8988T (cell line): ENCODE results near the gene F2RL3.
"Not testable (repeated sequence)": the region's sequence is repeated elsewhere in the genome, so short reads cannot be mapped to it uniquely, and the experiment has no call there.

Experiments used
- DNase-seq: peaks from one replicate; pipeline ENCODE4 v3.0.0; 2011

F2RL3 gene

DNA sequence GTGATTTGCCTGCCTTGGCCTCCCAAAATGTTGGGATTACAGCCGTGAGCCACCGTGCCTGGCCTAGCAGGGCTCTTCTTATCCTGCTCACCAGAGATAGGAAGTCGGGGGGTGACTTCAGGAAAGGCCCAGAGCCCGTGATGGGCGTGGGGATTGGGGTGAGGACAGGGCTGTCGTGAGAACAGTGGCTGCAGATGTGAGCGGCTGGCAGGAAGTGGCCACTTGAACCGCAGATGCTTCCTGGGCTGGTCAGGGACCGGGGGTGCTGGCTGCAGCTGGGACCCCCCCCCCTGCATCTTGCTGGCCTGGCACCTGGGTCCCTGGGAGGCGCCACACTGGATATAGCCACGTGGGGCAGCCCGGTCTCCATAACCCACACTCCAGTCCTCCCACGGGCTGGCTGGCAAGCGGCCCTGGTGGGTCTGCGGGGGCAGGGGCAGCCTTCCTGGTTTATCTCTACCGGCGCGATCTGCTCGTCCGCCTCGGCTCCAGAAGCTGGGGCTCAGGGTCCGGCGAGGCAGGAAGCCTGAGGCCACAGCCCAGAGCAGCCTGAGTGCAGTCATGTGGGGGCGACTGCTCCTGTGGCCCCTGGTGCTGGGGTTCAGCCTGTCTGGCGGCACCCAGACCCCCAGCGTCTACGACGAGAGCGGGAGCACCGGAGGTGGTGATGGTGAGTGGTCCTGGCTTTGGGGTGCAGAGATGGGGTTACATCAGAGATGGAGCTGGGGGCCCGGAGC lies at the start of gene F2RL3:
F2RL3 (plus strand) TSS at position 371 of the 737 bp plus-strand sequence; CDS start at position 562, 191 bp downstream.
- no peak for DNase-seq

DNA sequence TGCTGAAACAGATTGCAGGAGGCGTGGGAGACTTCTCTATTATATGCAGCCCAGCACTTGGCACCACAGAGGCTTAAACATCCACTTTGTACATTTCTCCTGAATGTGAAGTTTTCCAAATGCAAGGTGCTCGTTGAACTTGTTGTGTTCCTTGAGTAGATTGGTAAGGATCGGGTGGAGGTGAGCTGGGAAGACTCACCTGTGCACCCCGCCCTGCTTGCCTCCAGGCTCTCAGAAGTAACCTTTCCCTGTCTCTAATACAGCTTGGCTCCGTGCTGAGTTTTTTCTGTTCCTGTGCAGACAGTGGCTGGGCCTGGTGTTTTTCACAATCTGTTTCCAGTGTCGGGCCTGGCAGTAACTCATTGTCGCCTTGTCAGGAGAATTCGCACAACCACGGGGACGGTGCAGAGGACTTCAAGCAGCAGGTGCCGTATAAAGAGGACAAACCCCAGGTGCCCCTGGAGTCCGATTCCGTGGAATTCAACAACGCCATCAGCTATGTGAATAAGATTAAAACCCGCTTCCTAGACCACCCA lies 47.3 kb upstream of the F2RL3 start:
- DNase-seq: no peak

DNA sequence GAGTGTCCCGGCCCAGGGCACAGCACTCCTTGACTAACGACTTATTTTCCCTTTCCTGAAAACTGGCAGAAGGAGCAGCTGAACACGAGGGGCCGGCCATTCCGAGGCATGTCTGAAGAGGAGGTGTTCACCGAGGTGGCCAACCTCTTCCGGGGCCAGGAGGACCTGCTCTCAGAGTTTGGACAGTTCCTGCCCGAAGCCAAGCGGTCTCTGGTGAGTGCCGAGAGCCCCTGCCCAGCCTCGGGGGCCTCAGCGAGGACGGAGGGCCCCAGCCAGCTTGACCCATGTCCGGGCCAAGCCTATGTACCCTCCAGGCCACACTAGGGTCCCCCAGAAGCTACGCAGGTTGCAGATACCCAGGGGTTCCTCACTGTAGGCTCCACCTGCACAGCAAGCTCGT lies 41.9 kb upstream of the F2RL3 start:
- no peak for DNase-seq

- no peak for DNase-seq
Observed at GRCh38 chr19:16847430-16847829, 41.4 kb upstream of the F2RL3 start.

- DNase-seq: no peak
Observed at GRCh38 chr19:16849168-16849567, 39.6 kb upstream of the F2RL3 start.

- no peak for DNase-seq
Observed at GRCh38 chr19:16850133-16850532, 38.7 kb upstream of the F2RL3 start.

DNA sequence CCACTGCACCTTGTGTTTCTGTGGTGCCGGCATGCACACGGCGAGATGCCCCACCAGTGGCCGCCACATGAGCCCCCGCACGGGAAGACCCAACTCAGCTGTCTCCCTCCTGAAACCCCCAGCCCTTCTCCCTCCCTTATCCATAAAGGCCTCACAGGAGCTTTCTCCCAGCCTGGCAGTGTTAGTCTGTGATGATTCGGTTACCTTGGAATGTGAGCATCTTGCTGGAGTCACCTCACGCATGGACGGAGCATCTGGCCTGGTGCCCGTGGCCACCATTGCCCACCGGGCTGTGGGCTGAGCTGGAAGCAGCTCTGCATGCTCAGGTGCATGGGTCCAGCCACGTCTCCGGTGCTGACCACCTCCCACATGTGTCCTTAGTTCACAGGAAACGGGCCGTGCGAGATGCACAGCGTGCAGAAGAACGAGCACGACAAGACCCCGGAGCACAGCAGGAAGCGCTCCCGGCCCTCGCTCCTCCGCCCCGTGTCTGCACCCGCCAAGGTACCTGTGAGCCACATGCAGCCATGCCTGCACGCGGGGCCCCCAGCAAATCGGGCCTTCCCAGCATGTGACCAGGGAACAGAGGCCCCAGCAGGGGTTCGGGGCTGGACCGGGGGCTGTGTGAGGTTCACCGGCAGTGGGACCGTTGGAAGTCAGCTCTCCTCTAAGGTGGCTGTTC lies 37.6 kb upstream of the F2RL3 start:
- no peak for DNase-seq

- no peak for DNase-seq
Observed at GRCh38 chr19:16853066-16853465, 35.7 kb upstream of the F2RL3 start.

GRCh38 chr19:16856091-16856490 lies 32.7 kb upstream of the F2RL3 start:
- DNase-seq: no peak

DNA sequence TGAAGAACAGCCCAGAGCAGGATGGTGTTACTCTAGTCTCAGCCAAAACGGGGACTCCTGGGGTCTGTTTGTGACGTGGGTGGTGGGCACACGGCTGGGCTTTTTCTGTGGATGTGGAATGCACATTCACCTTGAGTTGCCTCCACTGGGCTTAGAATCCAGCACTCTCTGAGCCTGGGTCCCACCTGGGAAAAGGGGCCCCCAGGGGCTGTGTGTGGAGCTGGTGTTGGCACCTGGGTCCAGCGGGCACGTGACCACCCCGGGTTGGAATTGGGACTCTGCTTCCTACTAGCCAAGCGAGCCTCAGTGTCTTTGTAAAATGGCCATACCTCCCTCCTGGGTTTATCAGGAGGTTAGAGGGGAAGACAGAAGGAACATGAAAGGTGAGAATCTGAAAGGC lies 29.2 kb upstream of the F2RL3 start:
- no peak for DNase-seq

GRCh38 chr19:16860118-16860517 lies 28.7 kb upstream of the F2RL3 start:
- no peak for DNase-seq

DNA sequence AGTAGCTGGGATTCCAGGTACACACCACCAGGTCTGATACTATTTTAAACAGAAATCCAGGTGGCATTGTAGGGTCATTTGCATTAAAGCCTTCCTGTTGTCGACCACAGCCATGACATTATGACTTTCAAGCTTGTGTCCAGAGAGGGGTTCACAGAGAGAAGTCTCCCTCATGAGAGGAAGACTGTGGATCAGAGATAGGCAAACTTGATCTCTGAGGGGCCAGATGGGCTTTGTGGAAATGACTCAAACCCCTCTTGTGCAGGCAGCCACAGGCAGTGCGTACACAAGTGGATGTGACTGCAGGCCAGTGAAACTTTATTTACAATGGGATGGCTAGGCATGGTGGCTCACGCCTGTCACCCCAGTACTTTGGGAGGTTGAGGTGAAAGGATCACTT lies 27.8 kb upstream of the F2RL3 start:
- DNase-seq: no peak

DNA sequence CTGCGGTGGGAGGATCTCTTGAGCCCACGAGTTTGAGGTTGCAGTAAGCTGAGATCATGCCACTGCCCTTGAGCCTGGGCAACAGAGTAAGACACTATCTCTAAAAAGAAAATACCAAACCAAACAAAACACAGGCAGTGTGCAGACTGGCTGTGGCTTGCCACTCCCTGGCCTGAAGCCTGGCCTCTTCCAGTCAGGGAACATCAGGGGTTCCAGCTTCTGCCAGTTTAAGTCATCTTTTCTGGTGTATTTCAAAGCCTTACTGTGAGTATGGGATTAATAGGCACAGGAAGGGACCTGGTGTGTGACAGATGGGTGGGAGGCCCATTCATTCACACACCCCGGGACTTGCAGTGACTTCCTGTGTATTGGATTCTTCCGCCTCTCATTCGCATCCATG lies 27.0 kb upstream of the F2RL3 start:
- DNase-seq: no peak

DNA sequence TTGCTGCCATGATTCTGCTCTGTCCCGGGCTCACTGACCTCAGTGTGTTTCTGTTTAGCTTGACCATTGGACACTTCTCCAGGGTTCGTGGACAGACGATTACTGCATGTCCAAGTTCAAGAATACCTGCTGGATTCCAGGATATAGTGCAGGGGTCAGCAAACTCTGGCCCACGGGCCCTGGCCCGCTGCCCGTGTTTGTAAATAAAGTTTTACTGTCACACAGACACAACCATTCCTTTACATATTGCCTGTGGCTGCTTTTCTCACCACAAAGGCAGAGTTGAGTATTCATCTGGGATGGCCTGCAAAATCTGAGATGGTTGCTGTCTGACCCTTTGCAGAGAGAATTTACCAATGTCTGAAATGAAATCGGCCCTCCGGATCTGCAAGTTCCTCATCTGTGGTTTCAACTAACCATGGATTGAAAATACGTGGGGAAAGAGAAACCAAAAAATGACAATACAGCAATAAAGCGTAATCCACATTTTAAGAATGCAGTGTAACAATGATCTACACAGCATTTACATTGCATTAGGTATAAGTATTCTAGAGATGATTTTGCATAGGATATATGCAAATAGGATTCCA lies 25.9 kb upstream of the F2RL3 start:
- no peak for DNase-seq

GRCh38 chr19:16867211-16867610 lies 21.6 kb upstream of the F2RL3 start:
- DNase-seq: no peak

GRCh38 chr19:16868423-16869130 lies 20.2 kb upstream of the F2RL3 start:
- DNase-seq: no peak

DNA sequence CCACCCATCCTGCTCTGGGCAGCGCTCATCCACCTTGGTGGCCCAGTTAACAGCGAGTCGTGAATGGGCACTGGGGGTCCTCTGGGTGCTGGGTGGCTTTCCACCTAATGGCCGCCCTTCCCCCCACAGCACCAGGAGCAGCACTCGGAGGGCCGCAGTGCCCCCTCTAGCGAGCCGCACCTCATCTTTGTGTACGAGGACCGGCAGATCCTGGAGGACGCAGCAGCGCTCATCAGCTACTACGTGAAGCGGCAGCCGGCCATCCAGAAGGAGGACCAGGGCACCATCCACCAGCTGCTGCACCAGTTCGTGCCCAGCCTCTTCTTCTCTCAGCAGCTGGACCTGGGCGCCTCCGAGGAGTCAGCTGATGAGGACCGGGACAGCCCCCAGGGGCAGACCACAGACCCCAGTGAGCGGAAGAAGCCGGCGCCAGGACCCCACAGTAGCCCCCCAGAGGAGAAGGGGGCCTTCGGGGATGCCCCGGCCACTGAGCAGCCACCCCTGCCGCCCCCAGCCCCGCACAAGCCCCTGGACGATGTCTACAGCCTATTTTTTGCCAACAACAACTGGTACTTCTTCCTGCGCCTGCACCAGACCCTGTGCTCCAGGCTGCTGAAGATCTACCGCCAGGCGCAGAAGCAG lies 19.3 kb upstream of the F2RL3 start:
- DNase-seq: no peak

DNA sequence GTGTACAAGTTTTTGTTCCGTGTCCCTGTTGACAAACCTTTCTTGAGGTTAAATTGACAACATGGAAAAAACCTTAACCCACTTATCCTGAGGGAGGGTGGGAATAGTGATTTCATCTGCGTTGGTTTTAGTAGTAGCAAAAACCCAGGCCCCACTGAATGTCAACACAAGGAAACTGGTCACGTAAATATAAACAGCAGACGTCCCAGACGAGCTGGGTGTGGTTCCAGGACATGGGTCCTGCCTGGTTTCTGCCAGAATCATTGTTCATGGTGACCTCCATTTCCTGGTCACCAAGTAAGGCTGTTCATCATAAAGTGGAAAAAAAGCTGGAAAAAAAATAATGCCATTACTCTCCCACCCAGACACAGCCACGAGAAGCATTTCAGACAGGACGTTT lies 16.9 kb upstream of the F2RL3 start:
- DNase-seq: no peak

DNA sequence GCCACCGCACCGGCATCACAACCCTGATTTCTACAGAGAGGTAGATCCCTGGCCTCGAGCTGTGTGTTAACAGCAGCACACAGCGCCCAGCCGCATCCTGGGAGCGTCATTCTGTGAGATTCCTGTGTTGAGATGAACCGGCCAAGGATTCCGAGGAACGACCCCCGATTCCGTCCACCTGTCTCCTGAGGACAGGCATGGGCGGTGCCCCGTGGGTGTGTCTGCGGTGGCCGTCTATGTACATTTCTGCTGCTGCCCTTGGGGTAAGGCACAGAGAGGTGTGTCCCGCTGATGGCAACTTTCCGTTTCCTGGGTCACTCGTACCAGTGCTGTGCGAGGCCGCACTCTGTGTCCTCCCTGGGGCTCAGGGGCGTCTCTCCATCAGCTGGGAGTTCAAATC lies 16.1 kb upstream of the F2RL3 start:
- no peak for DNase-seq

GRCh38 chr19:16873594-16873993 lies 15.2 kb upstream of the F2RL3 start:
- no peak for DNase-seq

- DNase-seq: no peak
Observed at GRCh38 chr19:16874250-16874977, 14.4 kb upstream of the F2RL3 start.

DNA sequence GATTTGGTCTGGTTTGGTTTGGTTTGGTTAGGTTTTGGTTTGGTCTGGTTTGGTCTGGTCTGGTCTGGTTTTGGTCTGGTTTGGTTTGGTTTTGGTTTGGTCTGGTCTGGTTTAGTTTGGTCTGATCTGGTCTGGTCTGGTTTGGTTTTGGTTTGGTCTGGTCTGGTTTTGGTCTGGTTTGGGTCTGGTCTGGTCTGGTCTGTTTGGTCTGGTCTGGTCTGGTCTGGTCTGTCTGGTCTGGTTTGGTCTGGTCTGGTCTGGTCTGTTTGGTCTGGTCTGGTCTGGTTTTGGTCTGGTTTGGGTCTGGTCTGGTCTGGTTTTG lies 13.9 kb upstream of the F2RL3 start:
- not testable (repeated sequence) for DNase-seq
